ENCODE results near the gene ACP3. TPM values are rescaled to one million over a fixed set of nuclear protein-coding genes. Genes with fewer than 3 reads are reported as not detected.

The ACP3 gene
- total RNA-seq, 8 experiments from 2014 or later: 0.05 to 4.2 (median 0.50) TPM; not detected in 4

DNA sequence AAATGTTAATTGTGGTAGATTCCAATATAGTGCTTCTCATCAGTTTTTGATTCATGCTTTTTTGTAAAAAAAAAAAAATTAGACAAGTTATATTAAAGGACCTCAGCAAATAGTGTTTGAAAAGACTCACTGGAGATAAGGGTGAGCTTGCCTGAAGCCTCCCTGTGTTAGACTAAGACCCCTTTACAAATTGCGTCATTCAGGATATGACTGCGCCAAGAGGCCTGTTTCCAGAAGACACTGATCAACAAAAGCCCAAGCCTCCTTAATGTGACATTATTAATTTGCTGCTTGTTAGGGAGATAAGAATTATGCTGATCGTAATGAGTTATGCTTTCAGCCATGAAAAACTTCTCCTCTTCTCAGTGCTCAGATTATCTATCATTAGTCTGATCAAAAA lies 87.1 kb downstream of the ACP3 start:
- peak in 1 of 8 experiments; percentile 18 for ATAC-seq (replicated peaks in 6 of 8)
- in situ Hi-C loops (cut with MboI; ENCODE audit: low pct_unique_long_range_greater_than_20kb in 2 of 9, low sequenced_read_pairs in 9 of 9, unreplicated experiment in 9 of 9): loop anchor here in 1 of 9 experiments (10.0 kb wide), 1 partner anchor 149 kb away; no protein-coding TSS in a partner anchor
- H3K27ac ChIP-seq: no peak overlapping the region
- WGBS, 10 experiments: 70 to 100% (median 100%) methylated on average over 1 to 3 of the region's 3 CpGs; no CpG with 5 or more reads in 2 of the 10 experiments
- no peak overlapping the region for H3K4me3 ChIP-seq
- no peaks in the 10 kb centered on the region for H3K4me1 ChIP-seq (replicated peaks in 1 of 2)

- in situ Hi-C loops (cut with MboI; ENCODE audit: low pct_unique_long_range_greater_than_20kb in 2 of 9, low sequenced_read_pairs in 9 of 9, unreplicated experiment in 9 of 9): loop anchor here in 1 of 9 experiments (10.0 kb wide), 1 partner anchor 150 kb away; no protein-coding TSS in a partner anchor
- no peak overlapping the region for H3K27ac ChIP-seq
- WGBS, 10 experiments: 50 to 100% (median 67%) methylated on average over 1 of the region's 1 CpG; no CpG with 5 or more reads in 5 of the 10 experiments
These were observed 88.0 kb downstream of the ACP3 start for GRCh38 chr3:132405188-132405587.

DNA sequence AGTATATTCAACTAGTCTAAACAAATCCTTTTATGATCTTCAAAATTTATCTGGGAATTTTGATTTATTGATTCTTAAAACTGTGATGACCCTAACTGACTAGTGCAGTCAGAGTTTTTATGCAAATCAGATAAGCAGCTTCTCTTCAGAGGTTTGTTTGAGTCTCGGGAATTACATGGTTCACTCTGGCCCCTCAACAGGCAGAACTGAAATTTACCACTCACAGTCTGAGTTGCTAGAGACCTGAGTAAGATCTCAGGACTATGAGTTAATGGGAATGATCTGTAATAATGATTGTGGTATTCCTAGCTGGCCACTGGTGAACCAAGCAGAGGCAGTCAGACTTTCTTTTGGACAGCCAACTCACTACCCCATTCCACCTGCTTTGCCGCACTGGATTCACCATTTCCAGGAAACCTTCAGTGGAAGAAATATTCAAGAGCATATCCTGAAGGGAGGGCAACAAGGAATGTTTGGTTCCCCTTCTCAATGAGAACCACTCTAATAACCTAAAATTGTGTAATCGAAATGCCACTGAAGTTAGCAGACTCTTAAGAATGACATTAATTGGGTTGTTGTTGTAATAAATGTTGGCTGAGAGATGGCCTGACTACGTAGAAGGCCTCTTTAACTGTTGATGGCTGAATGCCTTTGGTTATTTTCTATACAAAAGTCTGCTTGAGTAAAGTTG lies 88.5 kb downstream of the ACP3 start:
- no peak for ATAC-seq (replicated peaks in 6 of 8)
- Histone ChIP-seq H3K4me3 (no peak overlapping the region), H3K27ac (no peak overlapping the region), H3K4me1 (replicated peaks in 1 of 2) (no peaks in the 10 kb centered on the region)
- in situ Hi-C loops (cut with MboI; ENCODE audit: low pct_unique_long_range_greater_than_20kb in 2 of 9, low sequenced_read_pairs in 9 of 9, unreplicated experiment in 9 of 9): loop anchor here in 1 of 9 experiments (10.0 kb wide), 1 partner anchor 151 kb away; no protein-coding TSS in a partner anchor
- 49 to 100% (median 85%) methylated on average over 1 to 4 of the region's 4 CpGs; no CpG with 5 or more reads in 1 of the 10 experiments for WGBS, 10 experiments

More at GRCh38 chr3:132405188-132405587, 88.0 kb downstream of the ACP3 start:
- peak in 1 of 8 experiments; percentile 52 for ATAC-seq (replicated peaks in 6 of 8)
- no peaks in the 10 kb centered on the region for H3K4me1 ChIP-seq (replicated peaks in 1 of 2)
- H3K4me3 ChIP-seq: no peak overlapping the region

GRCh38 chr3:132406587-132406986 lies 89.4 kb downstream of the ACP3 start:
- Histone ChIP-seq H3K4me1 (replicated peaks in 1 of 2) (no peaks in the 10 kb centered on the region), H3K27ac (no peak overlapping the region), H3K4me3 (no peak overlapping the region)
- ATAC-seq (replicated peaks in 6 of 8): no peak
- WGBS, 10 experiments: 88 to 100% (median 92%) methylated on average over 2 of the region's 2 CpGs; no CpG with 5 or more reads in 1 of the 10 experiments
- in situ Hi-C loops (cut with MboI; ENCODE audit: low pct_unique_long_range_greater_than_20kb in 2 of 9, low sequenced_read_pairs in 9 of 9, unreplicated experiment in 9 of 9): loop anchor here in 1 of 9 experiments (10.0 kb wide), 1 partner anchor 152 kb away; no protein-coding TSS in a partner anchor

GRCh38 chr3:132407025-132407424 lies 89.8 kb downstream of the ACP3 start:
- no peak overlapping the region for H3K27ac ChIP-seq
- in situ Hi-C loops (cut with MboI; ENCODE audit: low pct_unique_long_range_greater_than_20kb in 2 of 9, low sequenced_read_pairs in 9 of 9, unreplicated experiment in 9 of 9): loop anchor here in 1 of 9 experiments (10.0 kb wide), 1 partner anchor 152 kb away; no protein-coding TSS in a partner anchor
- H3K4me1 ChIP-seq (replicated peaks in 1 of 2): no peaks in the 10 kb centered on the region
- H3K4me3 ChIP-seq: no peak overlapping the region
- ATAC-seq (replicated peaks in 6 of 8): no peak
- 62 to 100% (median 95%) methylated on average over 2 of the region's 2 CpGs; no CpG with 5 or more reads in 3 of the 10 experiments for WGBS, 10 experiments

Other genes starting within 250 kb of the ACP3 start
- gene DNAJC13, start 100.1 kb downstream of the ACP3 start, total RNA-seq: 10 to 100 TPM; 18.6 to 51.0 (median 30.2) TPM

Measured in motor neuron (in vitro differentiated cells).